AG04449 (cell line): ENCODE results near the gene PKP4.

Source experiments
- CTCF ChIA-PET: fragments of 350-600 bp; formaldehyde crosslinking; extraction: SDS; loops from one replicate; lab custom pipeline; 2021; ENCODE audit warnings: antibody characterized with exemption; lab: Yijun Ruan, JAX
- POLR2A ChIA-PET: fragments of 400-600, 350-600 bp; formaldehyde crosslinking; extraction: SDS; loops from one replicate; lab custom pipeline; 2020; ENCODE audit warnings: antibody characterized with exemption, inconsistent platforms; lab: Yijun Ruan, JAX
- DNase-seq: peaks from one replicate; pipeline ENCODE4 v3.0.0-alpha.2; 2010; ENCODE audit warnings: low read depth, low spot score
- H3K4me3 ChIP-seq: 2 replicates; pipeline ENCODE4 v1.5.1; 2011; ENCODE audit warnings: low read depth, mild to moderate bottlenecking, control low read depth, low read length
- CTCF ChIP-seq: IDR thresholded peaks from one replicate; pipeline ENCODE4 v1.5.1; 2011; ENCODE audit warnings: mild to moderate bottlenecking, moderate library complexity, low read length, control low read depth, inconsistent platforms; ENCODE audit not compliant: insufficient read depth; ENCODE audit errors: missing control alignments

PKP4 gene

GRCh38 chr2:158726911-158727592 lies 270.3 kb downstream of the PKP4 start:
- CTCF ChIA-PET, result interaction anchor here (1.8 kb wide), 1 partner anchor 26 kb away, joined by 8 read pairs; no protein-coding TSS in a partner anchor
- DNase-seq, result no peak
- H3K4me3 ChIP-seq, result no peak overlapping the region
- no peak for TF ChIP-seq CTCF
- POLR2A ChIA-PET, result no interaction called here

GRCh38 chr2:158728422-158728821 lies 271.7 kb downstream of the PKP4 start:
- POLR2A ChIA-PET, result no interaction called here
- TF ChIP-seq CTCF, result no peak
- no peak for DNase-seq
- no peak overlapping the region for H3K4me3 ChIP-seq
- CTCF ChIA-PET, result interaction anchor here (1.8 kb wide), 1 partner anchor 25 kb away, joined by 10 read pairs; no protein-coding TSS in a partner anchor

GRCh38 chr2:158729451-158729850 lies 272.7 kb downstream of the PKP4 start:
- no peak for TF ChIP-seq CTCF
- H3K4me3 ChIP-seq, result no peak overlapping the region
- CTCF ChIA-PET, result interaction anchor here (0.6 to 1.8 kb wide), 3 partner anchors 24 to 705 kb away, joined by 3 to 10 read pairs (median 3); no protein-coding TSS in a partner anchor
- no peak for DNase-seq
- POLR2A ChIA-PET, result no interaction called here

GRCh38 chr2:158729873-158730620 lies 273.3 kb downstream of the PKP4 start:
- TF ChIP-seq CTCF, result no peak
- DNase-seq, result no peak
- POLR2A ChIA-PET, result no interaction called here
- CTCF ChIA-PET, result interaction anchor here (0.6 kb wide), 1 partner anchor 699 kb away, joined by 3 read pairs; no protein-coding TSS in a partner anchor
- H3K4me3 ChIP-seq, result no peak overlapping the region

GRCh38 chr2:158730621-158731140 lies 273.9 kb downstream of the PKP4 start:
- CTCF ChIA-PET, result no interaction called here
- no peak for DNase-seq
- no peak overlapping the region for H3K4me3 ChIP-seq
- POLR2A ChIA-PET, result no interaction called here
- no peak for TF ChIP-seq CTCF

- ChIA-PET POLR2A (no interaction called here), CTCF (no interaction called here)
- TF ChIP-seq CTCF, result no peak
Measured at GRCh38 chr2:158731386-158731785, 274.6 kb downstream of the PKP4 start.

More at GRCh38 chr2:158731386-158731785, 274.6 kb downstream of the PKP4 start:
- no peak for DNase-seq
- no peak overlapping the region for H3K4me3 ChIP-seq
